Epithelial cell of proximal tubule (primary cell): ENCODE data around the gene C7orf25. TPM values are rescaled to one million over a fixed set of nuclear protein-coding genes. Genes with fewer than 3 reads are reported as not detected.

ENCODE experiments used
- DNase-seq: peaks from one replicate; pipeline ENCODE4 v3.0.0-alpha.2; 2011; ENCODE audit warnings: low read depth
- H3K4me3 ChIP-seq: 2 replicates; pipeline ENCODE4 v1.5.1; 2011; ENCODE audit warnings: low read depth, mild to moderate bottlenecking, low read length
- total RNA-seq: library from RNA; depleted of rRNA; stranded (reverse); fragments of >200 nt; gene quantifications from 2 replicates; pipeline ENCODE4 v1.2.3, GENCODE V29; 2015
- TF ChIP-seq, protein P1 (sequence below): conservative IDR thresholded peaks from 2 replicates; pipeline ENCODE4 v1.5.1; 2012; ENCODE audit warnings: low read depth, mild to moderate bottlenecking, low read length

The C7orf25 gene
- 4.8 and 9.2 TPM in 2 replicates for total RNA-seq

DNA sequence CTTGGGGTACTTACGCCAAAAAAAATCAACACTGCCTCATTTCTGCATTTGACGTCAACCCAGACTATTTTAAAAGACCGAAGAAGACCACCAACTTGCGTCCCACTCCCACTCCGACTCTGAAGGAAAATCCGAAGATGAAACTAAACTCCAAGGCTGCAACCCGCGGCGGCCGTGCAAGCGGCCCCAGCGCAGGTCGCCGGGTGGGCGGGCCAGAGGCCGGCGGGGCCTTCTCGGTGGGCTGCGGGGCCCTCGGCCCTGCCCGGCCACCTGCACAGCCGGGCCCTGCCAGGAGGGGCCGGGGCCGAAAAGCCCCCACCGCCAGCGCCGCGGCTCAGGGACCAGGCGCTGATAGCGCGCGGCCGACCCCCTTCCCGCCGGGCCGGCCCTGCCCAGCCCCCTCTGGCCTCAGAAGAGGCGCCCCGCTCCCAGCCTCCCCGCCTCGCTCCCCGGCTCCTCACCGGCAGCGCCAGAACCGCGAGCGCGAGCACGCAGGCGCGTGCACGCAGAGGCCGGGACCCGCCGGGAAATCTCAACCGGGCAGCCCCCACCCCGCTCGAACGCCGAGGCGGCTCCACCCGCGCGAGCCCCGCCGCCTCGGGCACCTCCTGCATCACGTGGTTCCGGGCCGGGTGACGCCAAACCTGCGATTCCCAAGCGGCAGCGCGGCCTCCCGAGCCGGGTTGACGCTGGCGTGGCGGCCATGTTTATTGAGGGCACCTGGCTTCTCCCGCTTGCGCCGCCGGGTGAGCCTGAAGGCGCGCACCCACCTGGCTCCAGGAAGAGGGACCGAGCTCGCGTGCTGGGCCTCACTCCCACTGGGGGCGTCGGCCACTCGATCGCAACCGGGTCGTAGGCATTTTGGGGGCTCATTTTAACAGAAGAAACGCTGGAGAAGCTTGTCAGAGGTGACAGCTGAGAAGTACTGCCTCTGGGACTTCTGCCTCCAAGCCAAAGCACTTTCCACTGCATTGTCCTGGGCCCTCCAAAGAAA lies at the start of gene C7orf25:
Gene C7orf25 (minus strand): TSS at position 617 of the 994 bp plus-strand sequence. CDS start 1,170 bp downstream, outside the sequence.
- peak within 1 kb of the TSS; percentile 79 for H3K4me3 ChIP-seq
- TF ChIP-seq, protein P1, sequence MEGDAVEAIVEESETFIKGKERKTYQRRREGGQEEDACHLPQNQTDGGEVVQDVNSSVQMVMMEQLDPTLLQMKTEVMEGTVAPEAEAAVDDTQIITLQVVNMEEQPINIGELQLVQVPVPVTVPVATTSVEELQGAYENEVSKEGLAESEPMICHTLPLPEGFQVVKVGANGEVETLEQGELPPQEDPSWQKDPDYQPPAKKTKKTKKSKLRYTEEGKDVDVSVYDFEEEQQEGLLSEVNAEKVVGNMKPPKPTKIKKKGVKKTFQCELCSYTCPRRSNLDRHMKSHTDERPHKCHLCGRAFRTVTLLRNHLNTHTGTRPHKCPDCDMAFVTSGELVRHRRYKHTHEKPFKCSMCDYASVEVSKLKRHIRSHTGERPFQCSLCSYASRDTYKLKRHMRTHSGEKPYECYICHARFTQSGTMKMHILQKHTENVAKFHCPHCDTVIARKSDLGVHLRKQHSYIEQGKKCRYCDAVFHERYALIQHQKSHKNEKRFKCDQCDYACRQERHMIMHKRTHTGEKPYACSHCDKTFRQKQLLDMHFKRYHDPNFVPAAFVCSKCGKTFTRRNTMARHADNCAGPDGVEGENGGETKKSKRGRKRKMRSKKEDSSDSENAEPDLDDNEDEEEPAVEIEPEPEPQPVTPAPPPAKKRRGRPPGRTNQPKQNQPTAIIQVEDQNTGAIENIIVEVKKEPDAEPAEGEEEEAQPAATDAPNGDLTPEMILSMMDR = no peak
- DNase-seq = peak; percentile 30

DNA sequence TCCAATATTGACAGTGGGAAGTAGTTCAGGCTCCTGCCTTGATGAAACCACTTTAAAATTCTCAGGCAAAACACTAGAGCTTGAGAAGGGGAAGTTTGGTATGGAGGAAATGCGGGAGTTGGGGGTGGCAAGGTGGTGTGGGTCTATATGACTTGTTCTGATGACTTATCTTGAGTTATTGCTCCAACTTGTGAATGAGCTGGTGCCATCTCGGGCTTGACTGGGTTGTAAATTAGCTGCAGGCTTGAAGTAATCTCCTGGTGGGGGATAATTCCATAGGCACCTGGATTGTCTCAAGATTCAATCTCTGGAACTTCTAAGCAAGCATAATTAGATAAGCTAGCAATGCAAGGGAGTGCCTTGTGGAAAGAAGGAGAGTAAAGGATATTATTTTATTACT lies 49.3 kb upstream of the C7orf25 start:
- H3K4me3 ChIP-seq = no peak overlapping the region
- no peak for DNase-seq
- TF ChIP-seq, protein P1 = no peak

DNA sequence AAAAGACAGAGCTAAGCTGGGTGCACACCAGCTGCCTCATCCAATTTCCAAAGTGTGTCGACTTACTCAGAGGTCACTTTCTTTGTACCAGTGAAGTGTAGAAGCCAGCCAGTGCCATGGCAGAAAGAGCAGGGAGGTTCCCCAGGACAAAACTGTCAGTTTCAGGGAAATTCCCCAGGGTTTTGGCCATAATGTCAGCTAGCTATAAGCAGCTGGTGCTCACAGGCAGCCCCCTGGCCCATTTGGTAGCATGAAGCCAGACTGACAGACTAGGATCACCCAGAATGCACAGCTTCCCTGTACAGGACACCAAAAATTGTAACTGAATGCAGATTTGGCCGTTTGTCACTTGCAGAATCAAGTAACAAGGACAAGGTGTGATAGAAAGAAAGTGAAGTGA lies 48.9 kb upstream of the C7orf25 start:
- H3K4me3 ChIP-seq = no peak overlapping the region
- TF ChIP-seq, protein P1 = no peak
- DNase-seq = no peak

DNA sequence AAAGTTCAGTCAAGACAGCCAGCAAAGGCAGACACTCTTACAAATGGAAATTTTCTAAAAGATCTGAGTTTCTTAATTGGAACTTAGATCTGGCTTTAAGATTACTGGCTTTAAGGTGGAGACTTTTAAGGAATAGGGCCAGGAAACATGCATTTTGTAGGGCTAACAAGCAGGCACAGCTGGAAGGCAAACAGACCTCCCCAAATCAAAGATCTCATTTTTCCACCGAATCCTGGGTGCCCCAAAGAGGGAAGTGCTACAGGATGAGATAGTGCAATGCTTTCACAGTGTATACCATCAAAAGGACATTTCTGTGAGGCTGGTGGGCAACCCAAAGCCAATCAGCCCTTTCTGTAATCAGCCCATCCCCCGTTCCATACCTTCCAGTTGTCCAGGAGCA lies 47.7 kb upstream of the C7orf25 start:
- no peak for DNase-seq
- TF ChIP-seq, protein P1 = no peak
- H3K4me3 ChIP-seq = no peak overlapping the region

DNA sequence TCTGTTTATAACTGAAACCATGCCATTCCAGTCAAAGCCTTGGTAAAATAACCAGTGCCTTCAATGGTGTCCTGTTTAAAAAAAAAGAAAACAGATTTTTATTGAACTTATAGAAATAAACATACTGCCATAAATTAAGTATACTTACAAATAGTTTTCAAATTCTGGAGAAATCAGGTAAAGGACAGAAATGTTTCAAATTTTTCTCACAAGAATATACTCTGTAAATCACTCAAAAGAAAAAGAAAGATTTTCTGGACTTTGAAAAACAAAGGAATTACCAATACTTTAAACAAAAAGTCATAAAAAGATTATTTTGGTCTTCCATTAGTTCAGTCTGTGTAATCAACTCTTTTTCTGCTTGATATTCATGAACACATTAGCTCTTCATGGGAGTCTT lies 44.2 kb upstream of the C7orf25 start:
- no peak for DNase-seq
- H3K4me3 ChIP-seq = no peak overlapping the region
- TF ChIP-seq, protein P1 = no peak

DNA sequence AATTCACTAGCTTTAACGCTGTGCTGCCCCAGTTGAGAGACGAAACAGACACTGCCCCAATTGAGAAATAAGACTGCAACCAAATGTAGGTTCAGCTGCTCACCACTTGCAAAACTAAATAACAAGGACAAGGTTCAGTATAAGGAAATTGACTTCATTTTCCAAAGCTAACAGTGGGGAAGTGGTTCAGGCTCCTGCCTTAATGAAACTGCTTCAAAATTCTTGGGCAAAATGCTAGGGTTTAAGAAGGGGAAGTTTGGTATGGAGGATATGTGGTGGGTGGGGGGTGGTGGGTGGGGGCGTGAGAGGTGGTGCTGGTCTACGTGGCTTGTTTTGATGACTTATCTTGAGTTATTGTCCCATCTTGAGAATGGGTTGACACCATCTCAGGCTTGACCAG lies 42.1 kb upstream of the C7orf25 start:
- H3K4me3 ChIP-seq = no peak overlapping the region
- TF ChIP-seq, protein P1 = no peak
- DNase-seq = no peak
